ENCODE data around the gene IFT172. TPM values are rescaled to one million over a fixed set of nuclear protein-coding genes. Genes with fewer than 3 reads are reported as not detected.

The IFT172 gene
- total RNA-seq, 1 donor from 2014 or later: 10.3 TPM

GRCh38 chr2:27494284-27494943 is 4.9 kb upstream of the IFT172 start:
- peak; percentile 5 for ATAC-seq

GRCh38 chr2:27493948-27494283 is 4.4 kb upstream of the IFT172 start:
- no peak for ATAC-seq

- ATAC-seq: no peak
Observed at GRCh38 chr2:27492557-27492956, 3.0 kb upstream of the IFT172 start.

- peak; percentile 3 for ATAC-seq
Observed at GRCh38 chr2:27489118-27489497, 435 bp downstream of the IFT172 start.

- ATAC-seq: no peak
Observed at GRCh38 chr2:27485496-27485895, 4.0 kb downstream of the IFT172 start.

GRCh38 chr2:27471961-27472360 is 17.6 kb downstream of the IFT172 start:
- no peak for ATAC-seq

- no peak for ATAC-seq
Observed at GRCh38 chr2:27464443-27464842, 25.1 kb downstream of the IFT172 start.

- ATAC-seq: no peak
Observed at GRCh38 chr2:27461118-27461517, 28.4 kb downstream of the IFT172 start.

GRCh38 chr2:27453968-27454367 is 35.6 kb downstream of the IFT172 start:
- no peak for ATAC-seq

- ATAC-seq: no peak
Observed at GRCh38 chr2:27451095-27451494, 38.4 kb downstream of the IFT172 start.

GRCh38 chr2:27448381-27448780 is 41.2 kb downstream of the IFT172 start:
- ATAC-seq: peak; percentile 43

GRCh38 chr2:27446057-27446456 is 43.5 kb downstream of the IFT172 start:
- ATAC-seq: peak; percentile 88

GRCh38 chr2:27445615-27446014 is 43.9 kb downstream of the IFT172 start:
- no peak for ATAC-seq

- ATAC-seq: no peak
Observed at GRCh38 chr2:27445155-27445554, 44.4 kb downstream of the IFT172 start.

GRCh38 chr2:27442920-27443282 is 46.6 kb downstream of the IFT172 start:
- ATAC-seq: peak; percentile 27

GRCh38 chr2:27441958-27442919 is 47.3 kb downstream of the IFT172 start, which contains the start of gene KRTCAP3:
KRTCAP3 (plus strand) TSS chr2:27442381; CDS start chr2:27442413, 32 bp downstream.
- peak; percentile 79 for ATAC-seq

GRCh38 chr2:27441226-27441926 is 48.2 kb downstream of the IFT172 start:
- no peak for ATAC-seq

GRCh38 chr2:27435628-27436027 is 53.9 kb downstream of the IFT172 start:
- no peak for ATAC-seq

GRCh38 chr2:27431395-27431794 is 58.1 kb downstream of the IFT172 start:
- no peak for ATAC-seq

GRCh38 chr2:27428978-27429541 is 60.5 kb downstream of the IFT172 start:
- peak; percentile 91 for ATAC-seq

GRCh38 chr2:27428213-27428977 is 61.1 kb downstream of the IFT172 start, which contains the start of gene NRBP1:
NRBP1 (plus strand) TSS chr2:27428631; CDS start chr2:27433274, 4,643 bp downstream.
- ATAC-seq: peak; percentile 96

GRCh38 chr2:27427863-27428212 is 61.7 kb downstream of the IFT172 start:
- ATAC-seq: no peak

Measured in esophagus mucosa (tissue), 1 donor.